Measurements from ENCODE around the gene LSM3. TPM values are rescaled to one million over a fixed set of nuclear protein-coding genes. Genes with fewer than 3 reads are reported as not detected.

The LSM3 gene
- total RNA-seq, 2 donors from 2014 or later = 12.4 to 16.4 TPM

GRCh38 chr3:14135581-14135980, 43.0 kb upstream of the LSM3 start:
- Histone ChIP-seq H3K27ac (no peak overlapping the region), H3K36me3 (peaks cover 28% of the 10 kb centered on the region), H3K4me3 (no peak overlapping the region), H3K27me3 (no peaks in the 10 kb centered on the region), H3K9ac (ENCODE audit: low read depth in 2 of 2, low read length in 2 of 2) (no peak overlapping the region), H3K9me3 (no peaks in the 10 kb centered on the region), H3K4me1 (no peaks in the 10 kb centered on the region)
- intact Hi-C loops (cut with DNase I) = no loop called here
- DNase-seq = no peak
- no peak for TF ChIP-seq CTCF (IDR thresholded peaks at IDR 0.05)

- H3K27me3 ChIP-seq = no peaks in the 10 kb centered on the region
- no peaks in the 10 kb centered on the region for H3K4me1 ChIP-seq
- peaks cover 23% of the 10 kb centered on the region for H3K36me3 ChIP-seq
- no peak for DNase-seq
- H3K27ac ChIP-seq = no peak overlapping the region
- H3K4me3 ChIP-seq = no peak overlapping the region
- no peak for TF ChIP-seq CTCF (IDR thresholded peaks at IDR 0.05)
- intact Hi-C loops (cut with DNase I) = no loop called here
- no peaks in the 10 kb centered on the region for H3K9me3 ChIP-seq
- no peak overlapping the region for H3K9ac ChIP-seq (ENCODE audit: low read depth in 2 of 2, low read length in 2 of 2)
Measured at GRCh38 chr3:14137004-14137403, 41.6 kb upstream of the LSM3 start.

DNA sequence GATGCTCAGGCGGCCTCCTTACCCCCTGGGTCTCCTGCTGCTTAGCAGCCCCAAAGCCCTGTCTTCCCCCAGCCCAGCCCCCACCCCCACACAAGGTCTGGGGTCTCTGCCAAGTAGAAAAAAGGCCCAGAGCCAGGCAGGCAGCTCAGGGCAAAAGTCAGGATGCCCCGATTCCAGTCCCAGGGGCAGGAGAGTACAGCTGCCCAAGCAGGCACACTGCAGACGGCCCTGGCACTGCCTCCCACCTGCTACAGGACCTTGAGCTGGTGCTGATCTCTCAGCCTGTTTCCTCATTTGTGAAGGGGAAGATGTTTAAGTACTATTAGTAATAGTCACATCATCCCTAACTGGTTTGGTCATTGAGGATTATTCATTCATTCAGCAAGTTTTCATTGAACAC, 41.2 kb upstream of the LSM3 start:
- H3K9me3 ChIP-seq = no peaks in the 10 kb centered on the region
- intact Hi-C loops (cut with DNase I) = no loop called here
- no peaks in the 10 kb centered on the region for H3K4me1 ChIP-seq
- no peak overlapping the region for H3K4me3 ChIP-seq
- no peak overlapping the region for H3K27ac ChIP-seq
- H3K27me3 ChIP-seq = no peaks in the 10 kb centered on the region
- H3K36me3 ChIP-seq = peaks cover 23% of the 10 kb centered on the region
- no peak overlapping the region for H3K9ac ChIP-seq (ENCODE audit: low read depth in 2 of 2, low read length in 2 of 2)
- TF ChIP-seq CTCF (IDR thresholded peaks at IDR 0.05) = no peak
- DNase-seq = no peak

- no peak overlapping the region for H3K9ac ChIP-seq (ENCODE audit: low read depth in 2 of 2, low read length in 2 of 2)
- no peak overlapping the region for H3K4me3 ChIP-seq
- intact Hi-C loops (cut with DNase I) = no loop called here
- no peaks in the 10 kb centered on the region for H3K27me3 ChIP-seq
- H3K9me3 ChIP-seq = no peaks in the 10 kb centered on the region
- H3K4me1 ChIP-seq = no peaks in the 10 kb centered on the region
- no peak for DNase-seq
- H3K27ac ChIP-seq = no peak overlapping the region
- no peak for TF ChIP-seq CTCF (IDR thresholded peaks at IDR 0.05)
- H3K36me3 ChIP-seq = peaks cover 23% of the 10 kb centered on the region
Measured at GRCh38 chr3:14138109-14138877, 40.3 kb upstream of the LSM3 start.

DNA sequence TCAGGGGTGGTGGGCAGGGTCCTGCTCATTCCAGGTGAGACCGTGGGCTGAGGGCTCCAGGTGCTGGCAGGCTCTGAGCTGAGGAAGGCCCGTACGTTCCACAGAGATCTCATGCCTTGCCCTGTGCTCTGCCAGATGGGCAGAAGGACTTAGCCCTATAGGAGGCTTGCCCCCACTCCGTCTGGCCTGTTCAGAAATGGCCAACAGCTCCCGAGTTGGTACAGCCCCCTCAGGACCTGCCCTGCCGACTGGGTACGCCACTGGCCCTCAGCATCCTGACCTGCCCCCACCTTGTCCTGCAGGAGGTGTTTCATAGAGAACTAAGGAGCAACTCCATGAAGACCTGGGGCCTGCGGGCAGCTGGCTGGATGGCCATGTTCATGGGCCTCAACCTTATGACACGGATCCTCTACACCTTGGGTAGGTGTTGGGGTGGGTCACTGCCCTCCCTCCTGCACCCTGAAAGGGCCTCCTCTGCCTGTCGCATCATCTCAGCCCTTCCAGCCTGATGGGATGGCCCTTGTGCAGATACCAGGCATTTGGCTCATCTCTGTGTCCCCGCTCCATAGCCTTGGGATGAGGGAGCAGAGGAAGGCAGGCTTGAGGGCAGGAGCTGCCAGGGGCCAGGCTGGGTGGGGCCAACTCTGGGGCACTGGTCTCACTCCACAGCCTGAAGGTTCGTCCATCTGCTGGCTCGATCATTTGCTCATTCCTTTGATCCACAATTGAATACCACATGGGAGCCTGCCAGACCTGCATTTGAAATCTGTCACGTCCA, 39.5 kb upstream of the LSM3 start:
- no peaks in the 10 kb centered on the region for H3K27me3 ChIP-seq
- H3K27ac ChIP-seq = no peak overlapping the region

More for the DNA sequence above, 39.5 kb upstream of the LSM3 start:
- Histone ChIP-seq H3K36me3 (peaks cover 21% of the 10 kb centered on the region), H3K9ac (ENCODE audit: low read depth in 2 of 2, low read length in 2 of 2) (no peak overlapping the region), H3K4me3 (no peak overlapping the region), H3K4me1 (peaks cover 2% of the 10 kb centered on the region), H3K9me3 (no peaks in the 10 kb centered on the region)
- DNase-seq = no peak
- no peak for TF ChIP-seq CTCF (IDR thresholded peaks at IDR 0.05)
- intact Hi-C loops (cut with DNase I) = no loop called here

Data from colonic mucosa (tissue), 4 donors.